Sigmoid colon (tissue), 4 donors: ENCODE data around the gene WNT6.

Source experiments
- CTCF ChIP-seq, 4 experiments: fragments of 450-650 bp in 3 of 4; fragments of 200-600 bp in 1 of 4; IDR thresholded peaks; one replicate each; pipeline ENCODE4 v1.5.1; 2016 to 2019; ENCODE audit warnings: antibody characterized with exemption in 4 of 4, mild to moderate bottlenecking in 3 of 4, moderate library complexity in 2 of 4
- EP300 ChIP-seq, 4 donors: sonication (generic); formaldehyde crosslinking; IDR thresholded peaks; one replicate each; pipeline ENCODE4 v1.6.1; 2017; ENCODE audit warnings: antibody characterized with exemption in 4 of 4
- POLR2AphosphoS5 ChIP-seq, 4 donors: sonication (generic); formaldehyde crosslinking; IDR thresholded peaks; one replicate each; pipeline ENCODE4 v1.6.1; 2017; ENCODE audit warnings: antibody characterized with exemption in 4 of 4

- TF ChIP-seq POLR2AphosphoS5 (IDR thresholded peaks at IDR 0.05) (no peak), CTCF (IDR thresholded peaks at IDR 0.05) (no peak), EP300 (IDR thresholded peaks at IDR 0.05) (no peak)
These were observed 34.7 kb downstream of the WNT6 start for GRCh38 chr2:218894151-218894879.
